Subcutaneous abdominal adipose tissue (tissue), 5 donors: ENCODE data around the gene MAPK7.

Experiments used
- H3K27ac ChIP-seq: one replicate; pipeline ENCODE4 v1.7.0; 2013; ENCODE audit warnings: low read depth, mild to moderate bottlenecking, inconsistent platforms, low read length, moderate library complexity
- H3K27me3 ChIP-seq, 5 donors: one replicate each; pipeline ENCODE4 v1.7.0; 2013; ENCODE audit warnings: low read length in 5 of 5, inconsistent platforms in 1 of 5; ENCODE audit not compliant: control insufficient read depth in 5 of 5, insufficient read depth in 4 of 5
- H3K36me3 ChIP-seq, 5 donors: one replicate each; pipeline ENCODE4 v1.7.0; 2013; ENCODE audit warnings: low read length in 5 of 5; ENCODE audit not compliant: control insufficient read depth in 5 of 5, insufficient read depth in 5 of 5
- H3K4me1 ChIP-seq, 5 donors: one replicate each; pipeline ENCODE4 v1.7.0; 2013; ENCODE audit warnings: low read length in 5 of 5, mild to moderate bottlenecking in 3 of 5, moderate library complexity in 1 of 5; ENCODE audit not compliant: control insufficient read depth in 5 of 5, insufficient read depth in 5 of 5
- H3K4me3 ChIP-seq, 5 donors: one replicate each; pipeline ENCODE4 v1.7.0; 2013; ENCODE audit warnings: low read length in 5 of 5, low read depth in 1 of 5
- H3K9ac ChIP-seq, 5 donors: one replicate each; pipeline ENCODE4 v1.7.0; 2013; ENCODE audit warnings: low read length in 5 of 5, mild to moderate bottlenecking in 4 of 5, moderate library complexity in 3 of 5
- H3K9me3 ChIP-seq, 5 donors: one replicate each; pipeline ENCODE4 v1.7.0; 2013; ENCODE audit warnings: low read length in 5 of 5; ENCODE audit not compliant: control insufficient read depth in 5 of 5
- donor health status: healthy.
- donor health status: healthy.
- donor health status: healthy.
- donor health status: healthy.
- donor health status: healthy.

Gene MAPK7

DNA sequence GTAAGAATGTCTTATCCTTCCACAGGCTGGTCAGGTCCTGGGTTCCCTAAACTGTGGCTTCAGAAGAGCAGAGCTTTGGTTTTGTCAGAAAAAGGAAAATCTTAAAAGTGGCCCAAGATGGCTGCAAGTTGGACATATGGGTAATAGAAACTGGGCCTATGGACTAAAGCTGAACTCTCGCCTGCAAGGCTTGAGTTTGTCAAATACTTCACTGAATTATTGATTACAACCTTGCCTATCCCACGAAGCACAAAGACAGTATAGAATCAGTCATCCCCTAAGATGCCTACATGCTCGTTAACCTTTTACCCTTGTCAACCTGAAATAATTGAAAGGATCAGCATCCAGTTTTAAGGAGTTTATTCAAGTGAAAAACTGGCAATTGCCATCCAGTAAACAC, 53.4 kb downstream of the MAPK7 start:
- Histone ChIP-seq H3K4me3 (no peak overlapping the region), H3K27ac (no peak overlapping the region), H3K9me3 (no peaks in the 10 kb centered on the region), H3K36me3 (no peaks in the 10 kb centered on the region), H3K9ac (no peak overlapping the region), H3K4me1 (no peaks in the 10 kb centered on the region), H3K27me3 (no peaks in the 10 kb centered on the region)
